GM12873 (cell line): Measurements from ENCODE around the gene ESPN.

ENCODE experiments used
- CTCF ChIP-seq: IDR thresholded peaks from 2 replicates; pipeline ENCODE4 v1.5.1; 2012; ENCODE audit warnings: low read depth, mild to moderate bottlenecking, moderate library complexity, low read length, control low read depth; ENCODE audit not compliant: insufficient read depth; ENCODE audit errors: missing control alignments

Gene ESPN

GRCh38 chr1:6456800-6457466, 32.4 kb downstream of the ESPN start:
- TF ChIP-seq CTCF: no peak

- no peak for TF ChIP-seq CTCF
Measured at GRCh38 chr1:6459850-6460265, 35.3 kb downstream of the ESPN start.

GRCh38 chr1:6460301-6461050, 35.9 kb downstream of the ESPN start:
- TF ChIP-seq CTCF: no peak

- TF ChIP-seq CTCF: no peak
Measured at GRCh38 chr1:6461051-6461530, 36.5 kb downstream of the ESPN start.

GRCh38 chr1:6461538-6462411, 37.2 kb downstream of the ESPN start:
- TF ChIP-seq CTCF: no peak

GRCh38 chr1:6462412-6463119, 38.0 kb downstream of the ESPN start:
- no peak for TF ChIP-seq CTCF
